ENCODE data around the gene ZIC5.

The ZIC5 gene

DNA sequence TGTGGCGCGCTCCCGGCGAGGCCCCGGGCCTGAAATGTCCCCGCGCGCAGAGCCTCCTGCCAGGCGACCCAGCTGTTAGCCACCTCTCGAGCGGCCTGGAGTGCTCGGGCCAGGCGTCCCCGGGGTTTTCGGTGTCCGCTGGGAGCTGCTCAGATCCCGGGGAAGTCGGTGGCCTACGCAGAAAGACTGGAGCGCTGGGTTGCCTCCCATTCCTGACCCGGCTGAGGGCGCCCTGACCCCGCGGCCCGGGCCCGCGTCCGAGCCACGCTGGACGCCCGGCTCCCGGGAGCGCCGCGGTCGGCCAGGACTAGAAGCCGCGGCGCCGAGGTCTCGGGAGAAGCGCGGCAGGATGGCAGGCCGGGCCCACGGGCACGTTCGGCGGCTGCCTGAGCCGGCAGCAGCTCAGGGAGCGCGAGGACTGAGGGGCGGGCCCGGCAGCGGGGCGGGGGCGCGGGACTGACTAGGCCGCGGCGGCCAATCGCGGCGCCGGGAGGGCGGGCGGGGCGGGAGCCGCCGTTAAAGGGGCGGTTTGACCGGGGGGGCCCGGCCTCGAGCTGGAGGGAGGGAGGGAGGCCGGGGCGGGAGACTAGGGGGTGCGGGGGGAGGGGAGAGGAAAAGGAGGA is 8.7 kb upstream of the ZIC5 start:
- H3K27ac ChIP-seq (ENCODE audit: low read depth, low read length), result no peak overlapping the region
- no peaks in the 10 kb centered on the region for H3K4me1 ChIP-seq (ENCODE audit: control insufficient read depth, insufficient read depth, low read length, unreplicated experiment)
- no peaks in the 10 kb centered on the region for H3K36me3 ChIP-seq (ENCODE audit: insufficient read depth, low read length)
- H3K27me3 ChIP-seq (ENCODE audit: insufficient read depth, low read length), result peaks cover 87% of the 10 kb centered on the region
- peak overlapping the region; percentile 70 for H3K4me3 ChIP-seq (ENCODE audit: low read depth, low read length)
- H2AFZ ChIP-seq (ENCODE audit: low read length, unreplicated experiment), result no peak overlapping the region
- H3K79me2 ChIP-seq (ENCODE audit: control insufficient read depth, insufficient read depth, low read length, unreplicated experiment), result no peaks in the 10 kb centered on the region

DNA sequence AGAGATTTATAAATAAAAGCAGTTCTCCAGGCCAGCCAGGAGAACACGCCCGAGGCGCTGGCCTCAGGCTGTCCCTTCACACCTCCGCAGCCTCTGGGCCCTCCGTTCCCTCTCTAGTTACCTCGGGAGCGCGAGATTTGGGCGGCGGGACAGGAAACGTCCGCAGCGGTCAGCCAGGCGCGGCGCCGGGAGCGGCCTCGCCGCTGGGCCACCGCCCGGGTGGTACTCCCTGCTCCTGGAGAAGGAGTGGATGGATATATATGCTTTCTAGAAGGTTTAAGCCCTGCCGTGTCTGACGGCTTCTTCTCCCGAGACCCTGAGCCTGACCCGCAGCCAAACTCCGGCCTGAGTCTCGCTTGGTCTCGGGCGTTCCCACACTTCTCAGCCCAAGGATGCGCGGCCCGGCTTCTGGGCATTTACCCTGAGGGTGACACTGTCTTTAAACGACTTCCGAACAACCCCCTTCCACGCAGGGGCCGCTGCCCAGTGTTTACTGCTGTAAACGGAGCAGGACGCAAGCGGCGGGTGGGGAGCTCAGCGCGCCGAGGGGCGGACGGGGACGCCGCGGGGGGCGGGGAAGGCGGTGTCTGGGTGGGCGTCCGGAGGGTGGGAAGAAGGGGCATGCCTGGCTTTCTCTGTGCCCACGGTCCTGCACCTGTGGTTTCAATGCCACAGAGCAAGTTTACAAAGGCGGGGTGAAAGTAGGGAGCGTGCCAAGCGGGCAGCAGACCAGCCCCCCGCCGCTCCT is 8.1 kb upstream of the ZIC5 start:
- Histone ChIP-seq H3K27ac (ENCODE audit: low read depth, low read length) (no peak overlapping the region), H3K36me3 (ENCODE audit: insufficient read depth, low read length) (no peaks in the 10 kb centered on the region), H3K4me1 (ENCODE audit: control insufficient read depth, insufficient read depth, low read length, unreplicated experiment) (no peaks in the 10 kb centered on the region), H3K4me3 (ENCODE audit: low read depth, low read length) (peak overlapping the region; percentile 70), H3K79me2 (ENCODE audit: control insufficient read depth, insufficient read depth, low read length, unreplicated experiment) (no peaks in the 10 kb centered on the region), H3K27me3 (ENCODE audit: insufficient read depth, low read length) (peaks cover 87% of the 10 kb centered on the region), H2AFZ (ENCODE audit: low read length, unreplicated experiment) (peak overlapping the region; percentile 56)

DNA sequence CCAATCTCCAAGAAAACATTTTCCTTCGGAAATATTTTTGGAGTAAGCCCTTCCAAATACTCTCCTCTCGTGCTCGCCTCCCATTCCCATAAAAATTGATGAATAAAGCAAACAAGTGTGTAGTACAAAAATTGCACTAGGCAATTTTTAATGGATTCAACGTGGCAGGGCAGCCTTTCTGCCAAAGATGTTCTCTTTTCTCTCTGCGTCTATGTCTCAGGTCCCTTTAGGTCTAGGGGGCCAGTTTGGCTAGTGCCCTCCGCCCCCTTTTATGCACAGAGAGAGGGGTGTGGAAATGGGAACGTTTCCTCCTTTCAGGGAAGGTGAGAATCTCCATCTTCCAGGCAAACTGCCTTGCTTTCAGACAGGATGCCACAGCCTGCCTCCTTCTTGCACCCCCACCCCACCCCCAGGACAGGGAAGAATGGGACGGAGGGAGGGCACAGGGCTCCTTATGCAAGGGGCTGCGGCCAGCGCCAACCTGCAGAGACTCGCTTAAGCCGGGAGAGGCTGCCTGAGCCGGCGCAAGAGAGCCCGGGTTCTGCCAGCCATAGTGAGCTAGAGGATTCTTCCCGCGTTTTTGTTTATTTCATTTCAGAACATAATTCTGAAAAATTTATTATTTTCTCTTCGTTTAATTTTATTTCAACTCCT is 7.4 kb upstream of the ZIC5 start:
- Histone ChIP-seq H3K36me3 (ENCODE audit: insufficient read depth, low read length) (no peaks in the 10 kb centered on the region), H2AFZ (ENCODE audit: low read length, unreplicated experiment) (no peak overlapping the region), H3K79me2 (ENCODE audit: control insufficient read depth, insufficient read depth, low read length, unreplicated experiment) (no peaks in the 10 kb centered on the region), H3K4me3 (ENCODE audit: low read depth, low read length) (peak overlapping the region; percentile 70), H3K27me3 (ENCODE audit: insufficient read depth, low read length) (peaks cover 87% of the 10 kb centered on the region), H3K27ac (ENCODE audit: low read depth, low read length) (no peak overlapping the region), H3K4me1 (ENCODE audit: control insufficient read depth, insufficient read depth, low read length, unreplicated experiment) (no peaks in the 10 kb centered on the region)

DNA sequence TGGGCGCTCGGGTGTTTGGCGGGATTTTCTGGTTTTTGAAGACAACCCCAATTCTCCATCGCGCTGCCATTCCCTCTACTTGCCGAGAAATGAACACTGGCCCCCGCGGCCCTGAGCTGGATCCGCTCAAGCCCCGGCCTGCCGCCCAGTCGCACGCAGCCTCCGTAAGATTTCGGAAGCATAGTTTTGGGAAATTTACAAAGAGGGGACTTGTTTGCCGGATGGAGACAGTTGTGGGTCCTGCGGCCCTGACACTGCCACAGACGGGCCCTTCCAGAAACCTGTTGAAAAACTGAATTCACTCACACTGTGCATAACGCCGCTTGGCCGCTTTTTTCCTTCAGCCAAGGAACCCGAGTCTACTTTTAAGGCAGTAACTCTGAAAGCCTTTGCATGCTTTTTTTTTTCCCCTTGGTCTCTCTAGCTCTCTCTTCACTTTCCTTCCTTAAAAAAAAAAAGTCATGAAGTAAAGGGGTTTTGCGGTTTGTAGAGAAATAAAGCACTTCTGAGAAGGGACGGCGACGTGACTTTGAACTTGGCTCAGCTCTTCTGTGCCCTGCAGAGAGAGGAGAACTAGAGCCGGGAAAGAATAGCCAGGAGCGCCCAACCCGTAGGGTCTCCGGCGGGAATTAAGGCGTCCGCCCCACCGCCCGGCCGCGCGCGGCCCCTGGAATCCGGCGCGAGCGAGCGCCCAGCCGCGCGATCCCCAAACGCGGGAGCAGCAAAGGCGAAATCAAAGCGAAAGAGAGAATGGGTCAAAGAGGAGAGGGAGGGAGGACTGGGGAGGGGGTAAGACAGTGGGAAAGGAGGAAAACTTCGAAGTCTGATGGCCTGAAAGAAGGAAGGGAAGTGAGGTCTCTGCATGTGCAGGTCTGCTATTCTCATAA is 6.6 kb upstream of the ZIC5 start:
- Histone ChIP-seq H3K36me3 (ENCODE audit: insufficient read depth, low read length) (no peaks in the 10 kb centered on the region), H3K4me1 (ENCODE audit: control insufficient read depth, insufficient read depth, low read length, unreplicated experiment) (no peaks in the 10 kb centered on the region), H3K4me3 (ENCODE audit: low read depth, low read length) (peak overlapping the region; percentile 18; the same call in 1 of the 2 replicates), H2AFZ (ENCODE audit: low read length, unreplicated experiment) (no peak overlapping the region), H3K27me3 (ENCODE audit: insufficient read depth, low read length) (peaks cover 87% of the 10 kb centered on the region), H3K79me2 (ENCODE audit: control insufficient read depth, insufficient read depth, low read length, unreplicated experiment) (no peaks in the 10 kb centered on the region), H3K27ac (ENCODE audit: low read depth, low read length) (no peak overlapping the region)

DNA sequence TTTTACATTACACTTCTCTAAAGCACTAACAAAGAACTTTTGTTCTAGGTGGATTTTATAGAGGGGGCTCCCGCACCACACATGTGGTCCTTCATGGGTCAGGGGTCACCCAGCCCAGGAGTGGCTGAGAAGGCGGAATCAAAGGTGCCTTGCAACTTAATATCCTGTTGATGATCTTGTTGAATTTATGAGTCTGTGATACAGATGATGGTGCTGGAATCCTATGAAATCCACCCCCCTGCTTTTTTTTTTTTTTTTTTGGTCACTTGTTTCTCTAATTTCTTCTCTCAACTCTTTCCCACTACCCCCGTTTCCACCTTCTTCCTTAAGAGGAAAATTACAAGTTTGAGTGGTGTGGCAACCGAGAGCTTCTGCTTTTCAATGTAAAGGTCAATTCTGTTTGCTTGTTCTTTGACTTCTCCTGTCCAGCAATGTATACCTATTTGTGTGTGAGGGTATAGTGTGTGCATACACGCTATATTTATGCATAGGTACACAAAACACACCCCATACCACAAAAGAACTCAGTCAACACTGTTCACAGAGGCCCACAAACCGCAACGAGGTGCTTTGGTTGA is 5.9 kb upstream of the ZIC5 start:
- Histone ChIP-seq H3K79me2 (ENCODE audit: control insufficient read depth, insufficient read depth, low read length, unreplicated experiment) (no peaks in the 10 kb centered on the region), H3K27me3 (ENCODE audit: insufficient read depth, low read length) (peaks cover 87% of the 10 kb centered on the region), H2AFZ (ENCODE audit: low read length, unreplicated experiment) (no peak overlapping the region), H3K36me3 (ENCODE audit: insufficient read depth, low read length) (no peaks in the 10 kb centered on the region), H3K4me3 (ENCODE audit: low read depth, low read length) (no peak overlapping the region), H3K4me1 (ENCODE audit: control insufficient read depth, insufficient read depth, low read length, unreplicated experiment) (no peaks in the 10 kb centered on the region), H3K27ac (ENCODE audit: low read depth, low read length) (no peak overlapping the region)

DNA sequence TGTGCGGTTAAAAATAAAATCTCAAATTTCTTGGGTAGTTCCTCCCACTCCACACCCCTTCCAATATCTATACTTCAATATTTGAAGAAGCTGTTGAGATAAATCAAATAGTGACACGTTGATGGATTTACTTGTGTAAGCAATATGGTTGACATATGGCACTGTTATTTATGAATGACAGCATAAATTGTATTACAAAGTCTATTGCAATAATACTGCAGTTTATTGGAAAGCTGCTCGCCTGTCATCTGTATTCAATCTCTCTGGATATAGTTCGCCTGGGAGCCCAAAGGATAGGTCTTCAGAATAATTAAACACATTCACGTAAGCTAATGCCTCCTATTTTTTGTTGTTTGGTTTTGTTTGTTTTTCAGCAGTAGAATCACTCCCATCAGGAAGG is 5.0 kb upstream of the ZIC5 start:
- Histone ChIP-seq H3K36me3 (ENCODE audit: insufficient read depth, low read length) (no peaks in the 10 kb centered on the region), H3K27me3 (ENCODE audit: insufficient read depth, low read length) (peaks cover 90% of the 10 kb centered on the region), H3K79me2 (ENCODE audit: control insufficient read depth, insufficient read depth, low read length, unreplicated experiment) (no peaks in the 10 kb centered on the region), H2AFZ (ENCODE audit: low read length, unreplicated experiment) (no peak overlapping the region), H3K27ac (ENCODE audit: low read depth, low read length) (no peak overlapping the region), H3K4me3 (ENCODE audit: low read depth, low read length) (no peak overlapping the region), H3K4me1 (ENCODE audit: control insufficient read depth, insufficient read depth, low read length, unreplicated experiment) (no peaks in the 10 kb centered on the region)

DNA sequence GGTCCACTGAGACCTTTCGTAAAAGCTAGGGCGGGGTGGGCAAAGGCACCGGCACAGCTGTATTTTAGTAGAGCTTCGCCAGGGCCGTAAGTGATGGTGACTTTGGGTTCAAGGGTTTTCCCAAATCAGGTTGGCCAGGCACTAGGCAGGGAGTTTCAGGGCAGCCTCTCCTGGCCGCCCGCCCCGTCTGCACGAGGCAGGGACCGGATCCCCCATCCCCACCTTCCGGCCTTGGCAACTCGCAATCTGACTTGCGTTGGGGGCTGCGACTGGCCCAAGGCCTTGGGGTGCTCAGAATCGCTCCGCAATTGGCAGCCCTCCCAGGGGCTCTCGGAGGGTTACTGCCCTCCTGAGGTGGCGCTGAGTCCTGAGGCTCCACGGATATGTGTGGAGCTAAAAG is 4.1 kb upstream of the ZIC5 start:
- H3K27me3 ChIP-seq (ENCODE audit: insufficient read depth, low read length), result peaks cover 93% of the 10 kb centered on the region
- no peak overlapping the region for H2AFZ ChIP-seq (ENCODE audit: low read length, unreplicated experiment)
- no peaks in the 10 kb centered on the region for H3K79me2 ChIP-seq (ENCODE audit: control insufficient read depth, insufficient read depth, low read length, unreplicated experiment)
- H3K4me1 ChIP-seq (ENCODE audit: control insufficient read depth, insufficient read depth, low read length, unreplicated experiment), result no peaks in the 10 kb centered on the region
- no peak overlapping the region for H3K4me3 ChIP-seq (ENCODE audit: low read depth, low read length)
- no peaks in the 10 kb centered on the region for H3K36me3 ChIP-seq (ENCODE audit: insufficient read depth, low read length)
- no peak overlapping the region for H3K27ac ChIP-seq (ENCODE audit: low read depth, low read length)

DNA sequence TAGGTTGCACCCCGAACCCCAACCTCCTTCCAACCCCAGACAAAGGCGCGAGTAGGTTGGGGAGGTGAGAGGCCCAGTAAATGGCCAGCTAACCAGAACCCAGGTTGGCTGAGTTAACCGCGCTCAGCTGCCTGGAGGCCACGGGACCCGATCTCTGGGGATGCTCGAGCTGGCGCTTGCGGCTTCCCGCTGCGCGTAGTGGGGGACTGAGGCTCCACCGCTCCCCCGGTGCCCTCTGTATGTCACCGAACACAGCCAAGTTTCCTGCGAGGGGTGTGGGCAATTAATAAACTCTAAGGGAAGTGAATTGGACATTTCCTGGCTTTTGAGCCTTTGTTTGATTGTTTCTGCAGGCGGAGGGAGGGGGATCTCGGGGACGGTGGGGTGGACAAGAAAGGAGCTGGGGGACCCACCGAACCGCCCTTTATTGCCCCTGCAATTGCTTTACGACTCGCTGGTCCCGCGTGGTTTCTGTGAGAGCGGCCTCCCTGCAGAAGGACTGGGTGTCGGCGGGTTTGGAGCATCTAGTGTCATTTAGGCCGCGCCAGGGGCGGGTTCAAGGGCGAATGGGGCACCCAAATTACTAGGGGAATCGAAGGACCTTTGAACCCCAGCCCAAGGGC is 3.5 kb upstream of the ZIC5 start:
- Histone ChIP-seq H3K27ac (ENCODE audit: low read depth, low read length) (no peak overlapping the region), H3K4me1 (ENCODE audit: control insufficient read depth, insufficient read depth, low read length, unreplicated experiment) (no peaks in the 10 kb centered on the region), H3K79me2 (ENCODE audit: control insufficient read depth, insufficient read depth, low read length, unreplicated experiment) (no peaks in the 10 kb centered on the region), H2AFZ (ENCODE audit: low read length, unreplicated experiment) (no peak overlapping the region), H3K36me3 (ENCODE audit: insufficient read depth, low read length) (no peaks in the 10 kb centered on the region), H3K27me3 (ENCODE audit: insufficient read depth, low read length) (peaks cover 91% of the 10 kb centered on the region), H3K4me3 (ENCODE audit: low read depth, low read length) (no peak overlapping the region)

DNA sequence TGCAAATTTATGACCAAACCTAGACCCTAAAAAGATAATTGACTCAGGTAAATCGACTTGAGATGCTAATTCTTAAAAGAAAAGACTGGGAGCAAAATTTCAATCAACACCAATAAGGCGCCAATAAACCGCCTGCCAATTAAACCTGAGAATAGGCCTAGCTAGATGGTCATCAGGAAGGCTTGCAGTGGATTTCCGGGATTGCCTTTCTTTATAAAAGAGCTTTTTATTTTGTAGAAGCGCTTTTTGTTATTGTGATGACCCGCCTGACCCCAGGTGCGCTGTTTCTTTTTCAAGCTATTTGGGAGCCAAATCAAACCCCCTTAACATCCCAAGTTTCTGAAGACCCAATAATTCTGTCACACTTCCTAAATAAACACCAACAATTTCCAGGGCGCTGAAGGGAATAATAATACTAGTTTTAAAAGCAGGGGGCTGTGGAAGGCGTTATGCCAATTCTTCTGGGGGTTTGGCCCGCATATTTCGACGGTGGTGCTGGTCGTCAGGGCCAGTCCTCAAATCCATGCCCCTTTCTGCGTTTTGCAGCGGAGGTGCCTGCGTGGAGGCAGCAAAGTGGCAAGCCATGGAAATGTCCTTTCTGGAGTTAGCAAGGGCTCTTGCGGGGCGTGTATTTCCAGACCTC is 2.9 kb upstream of the ZIC5 start:
- Histone ChIP-seq H3K79me2 (ENCODE audit: control insufficient read depth, insufficient read depth, low read length, unreplicated experiment) (no peaks in the 10 kb centered on the region), H3K27ac (ENCODE audit: low read depth, low read length) (no peak overlapping the region), H3K4me3 (ENCODE audit: low read depth, low read length) (no peak overlapping the region), H3K4me1 (ENCODE audit: control insufficient read depth, insufficient read depth, low read length, unreplicated experiment) (no peaks in the 10 kb centered on the region), H2AFZ (ENCODE audit: low read length, unreplicated experiment) (no peak overlapping the region), H3K36me3 (ENCODE audit: insufficient read depth, low read length) (no peaks in the 10 kb centered on the region), H3K27me3 (ENCODE audit: insufficient read depth, low read length) (peaks cover 91% of the 10 kb centered on the region)

All from ACC112 (cell line).